OCI-LY1 (cell line): ENCODE measurements around the gene SSBP4.

Source experiments
- H2AFZ ChIP-seq: fragments of 200-600 bp; sonication (generic), shearing (Covaris generic); 2 replicates; pipeline ENCODE4 v1.6.0; 2014; ENCODE audit warnings: antibody characterized with exemption, mild to moderate bottlenecking, low read length
- H3F3A ChIP-seq: fragments of 200-600 bp; sonication (generic), shearing (Covaris generic); 2 replicates; pipeline ENCODE4 v1.6.0; 2014; ENCODE audit warnings: mild to moderate bottlenecking, antibody characterized with exemption, low read length, moderate library complexity; ENCODE audit not compliant: insufficient read depth
- H3K27ac ChIP-seq: fragments of 200-600 bp; sonication (generic); 2 replicates; pipeline ENCODE4 v1.5.1; 2014; ENCODE audit warnings: low read length, mixed run types, mild to moderate bottlenecking, low read depth; ENCODE audit not compliant: poor library complexity, severe bottlenecking
- H3K27me3 ChIP-seq: fragments of 200-600 bp; sonication (generic); 2 replicates; pipeline ENCODE4 v1.6.0; 2014; ENCODE audit warnings: antibody characterized with exemption, mild to moderate bottlenecking, low read length, moderate library complexity; ENCODE audit not compliant: insufficient read depth
- H3K36me3 ChIP-seq: fragments of 200-600 bp; sonication (generic); 2 replicates; pipeline ENCODE4 v1.6.1; 2014; ENCODE audit warnings: mild to moderate bottlenecking, antibody characterized with exemption, low read length, moderate library complexity, mixed read lengths; ENCODE audit not compliant: insufficient read depth
- H3K4me1 ChIP-seq: fragments of 200-600 bp; sonication (generic); 2 replicates; pipeline ENCODE4 v1.5.1; 2014; ENCODE audit warnings: mild to moderate bottlenecking, low read length, moderate library complexity; ENCODE audit not compliant: insufficient read depth, severe bottlenecking
- H3K4me2 ChIP-seq: fragments of 200-600 bp; sonication (generic), shearing (Covaris generic); 2 replicates; pipeline ENCODE4 v1.6.1; 2014; ENCODE audit warnings: low read length
- H3K4me3 ChIP-seq: fragments of 200-600 bp; sonication (generic); 2 replicates; pipeline ENCODE4 v1.5.1; 2014; ENCODE audit warnings: low read length, low read depth, mild to moderate bottlenecking, mixed read lengths; ENCODE audit not compliant: poor library complexity, severe bottlenecking
- H3K79me2 ChIP-seq: fragments of 200-600 bp; shearing (Covaris generic); 2 replicates; pipeline ENCODE4 v1.6.1; 2016; ENCODE audit warnings: mixed run types, low read length, mixed read lengths; ENCODE audit not compliant: insufficient read depth
- H3K9ac ChIP-seq: fragments of 200-600 bp; sonication (generic), shearing (Covaris generic); 2 replicates; pipeline ENCODE4 v1.6.1; 2014; ENCODE audit warnings: mild to moderate bottlenecking, low read length, mixed read lengths
- H3K9me2 ChIP-seq: fragments of 200-600 bp; sonication (generic), shearing (Covaris generic); 2 replicates; pipeline ENCODE4 v1.6.1; 2014; ENCODE audit warnings: low read depth, mild to moderate bottlenecking, low read length, mixed read lengths
- H3K9me3 ChIP-seq: fragments of 200-600 bp; shearing (Covaris generic); 2 replicates; pipeline ENCODE4 v1.6.1; 2014; ENCODE audit warnings: low read length, mixed read lengths
- H4K20me1 ChIP-seq: fragments of 200-600 bp; sonication (generic), shearing (Covaris generic); 2 replicates; pipeline ENCODE4 v1.6.0; 2016; ENCODE audit warnings: mild to moderate bottlenecking, low read length; ENCODE audit not compliant: insufficient read depth
- CTCF ChIP-seq: fragments of 200-600 bp; sonication (generic), shearing (Covaris generic); IDR thresholded peaks from 2 replicates; pipeline ENCODE4 v1.5.1; 2017; ENCODE audit warnings: mild to moderate bottlenecking, antibody characterized with exemption, low read length, moderate library complexity, mixed read lengths
- EZH2 ChIP-seq: fragments of 200-600 bp; sonication (generic), shearing (Covaris generic); IDR thresholded peaks from 2 replicates; pipeline ENCODE4 v1.8.0; 2017; ENCODE audit warnings: borderline replicate concordance, mixed run types, mild to moderate bottlenecking, antibody characterized with exemption, low read length, moderate library complexity, mixed read lengths

SSBP4 gene

GRCh38 chr19:18384775-18385174, 34.4 kb upstream of the SSBP4 start:
- peaks cover 20% of the 10 kb centered on the region; the same call in 1 of the 2 replicates for H3K27me3 ChIP-seq
- TF ChIP-seq EZH2, result no peak
- TF ChIP-seq CTCF, result no peak
- no peak overlapping the region for H3K4me2 ChIP-seq
- peaks cover 9% of the 10 kb centered on the region for H3K4me1 ChIP-seq
- H3K27ac ChIP-seq, result no peak overlapping the region
- H3K9me3 ChIP-seq, result no peaks in the 10 kb centered on the region
- H3K79me2 ChIP-seq, result no peaks in the 10 kb centered on the region
- H3F3A ChIP-seq, result no peaks in the 10 kb centered on the region
- H3K9ac ChIP-seq, result no peak overlapping the region
- no peaks in the 10 kb centered on the region for H3K36me3 ChIP-seq
- no peaks in the 10 kb centered on the region for H4K20me1 ChIP-seq
- no peaks in the 10 kb centered on the region for H3K9me2 ChIP-seq
- no peak overlapping the region for H3K4me3 ChIP-seq
- no peak overlapping the region for H2AFZ ChIP-seq

GRCh38 chr19:18385359-18385674, 33.9 kb upstream of the SSBP4 start:
- no peak for TF ChIP-seq EZH2
- no peak for TF ChIP-seq CTCF
- Histone ChIP-seq H3K79me2 (no peaks in the 10 kb centered on the region), H3K9ac (no peak overlapping the region), H3K36me3 (no peaks in the 10 kb centered on the region), H2AFZ (no peak overlapping the region), H3K27me3 (peaks cover 23% of the 10 kb centered on the region; the same call in 1 of the 2 replicates), H3K4me2 (no peak overlapping the region), H3K27ac (no peak overlapping the region), H3K4me3 (no peak overlapping the region), H3K9me2 (no peaks in the 10 kb centered on the region), H3F3A (no peaks in the 10 kb centered on the region), H3K9me3 (no peaks in the 10 kb centered on the region), H4K20me1 (no peaks in the 10 kb centered on the region), H3K4me1 (peaks cover 9% of the 10 kb centered on the region)

GRCh38 chr19:18385675-18386542, 33.3 kb upstream of the SSBP4 start, which contains the start of gene GDF15:
Gene GDF15, plus strand, starts transcription at chr19:18386158. Its CDS starts 32 bp downstream, at chr19:18386190.
- Histone ChIP-seq H3K4me3 (no peak within 1 kb of the TSS), H3K9ac (no peak within 1 kb of the TSS), H3K27ac (no peak within 1 kb of the TSS)

More at GRCh38 chr19:18385675-18386542, 33.3 kb upstream of the SSBP4 start, which contains the start of gene GDF15:
- H3K4me1 ChIP-seq, result peaks cover 9% of the 10 kb centered on the region
- no peaks in the 10 kb centered on the region for H3K79me2 ChIP-seq
- peaks cover 23% of the 10 kb centered on the region; the same call in 1 of the 2 replicates for H3K27me3 ChIP-seq
- no peaks in the 10 kb centered on the region for H3K9me2 ChIP-seq
- no peak within 1 kb of the TSS for H2AFZ ChIP-seq
- H3K9me3 ChIP-seq, result no peaks in the 10 kb centered on the region
- TF ChIP-seq EZH2 (no peak), CTCF (peak; percentile 73)
- H3F3A ChIP-seq, result no peaks in the 10 kb centered on the region
- H3K4me2 ChIP-seq, result no peak within 1 kb of the TSS
- no peaks in the 10 kb centered on the region for H4K20me1 ChIP-seq
- H3K36me3 ChIP-seq, result no peaks in the 10 kb centered on the region
